Measurements from ENCODE around the gene LONRF3.
A peak's percentile ranks its signal among the peaks of the same experiment; 100 is the strongest.

LONRF3 gene

GRCh38 chrX:119045884-119046283 is 71.5 kb downstream of the LONRF3 start:
- no peak overlapping the region for H3K4me3 ChIP-seq (ENCODE audit: low read depth, low read length)
- TF ChIP-seq CTCF (IDR thresholded peaks at IDR 0.05; ENCODE audit: low read depth, low read length, missing control alignments), result no peak
- in situ Hi-C loops (cut with HindIII; ENCODE audit: low sequenced_read_pairs), result no loop called here
- no peak for DNase-seq (ENCODE audit: low read depth)

GRCh38 chrX:119055687-119056086 is 81.3 kb downstream of the LONRF3 start:
- DNase-seq (ENCODE audit: low read depth), result no peak
- in situ Hi-C loops (cut with HindIII; ENCODE audit: low sequenced_read_pairs), result no loop called here
- H3K4me3 ChIP-seq (ENCODE audit: low read depth, low read length), result no peak overlapping the region
- TF ChIP-seq CTCF (IDR thresholded peaks at IDR 0.05; ENCODE audit: low read depth, low read length, missing control alignments), result no peak

- DNase-seq (ENCODE audit: low read depth), result no peak
- no peak overlapping the region for H3K4me3 ChIP-seq (ENCODE audit: low read depth, low read length)
- in situ Hi-C loops (cut with HindIII; ENCODE audit: low sequenced_read_pairs), result no loop called here
- no peak for TF ChIP-seq CTCF (IDR thresholded peaks at IDR 0.05; ENCODE audit: low read depth, low read length, missing control alignments)
Measured at GRCh38 chrX:119062750-119063374, 88.4 kb downstream of the LONRF3 start.

GRCh38 chrX:119063428-119063827 is 89.0 kb downstream of the LONRF3 start:
- TF ChIP-seq CTCF (IDR thresholded peaks at IDR 0.05; ENCODE audit: low read depth, low read length, missing control alignments), result no peak
- DNase-seq (ENCODE audit: low read depth), result no peak
- H3K4me3 ChIP-seq (ENCODE audit: low read depth, low read length), result no peak overlapping the region
- in situ Hi-C loops (cut with HindIII; ENCODE audit: low sequenced_read_pairs), result no loop called here

- peak; percentile 16 for DNase-seq (ENCODE audit: low read depth)
- in situ Hi-C loops (cut with HindIII; ENCODE audit: low sequenced_read_pairs), result no loop called here
- H3K4me3 ChIP-seq (ENCODE audit: low read depth, low read length), result no peak overlapping the region
- peak; percentile 68 for TF ChIP-seq CTCF (IDR thresholded peaks at IDR 0.05; ENCODE audit: low read depth, low read length, missing control alignments)
Measured at GRCh38 chrX:119067023-119067739, 92.8 kb downstream of the LONRF3 start.
